ENCODE data around the gene PLEKHJ1. TPM values are rescaled to one million over a fixed set of nuclear protein-coding genes. Genes with fewer than 3 reads are reported as not detected.

The PLEKHJ1 gene
- total and polyA plus RNA-seq, 8 donors = 34.3 to 101 (median 43.7) TPM

DNA sequence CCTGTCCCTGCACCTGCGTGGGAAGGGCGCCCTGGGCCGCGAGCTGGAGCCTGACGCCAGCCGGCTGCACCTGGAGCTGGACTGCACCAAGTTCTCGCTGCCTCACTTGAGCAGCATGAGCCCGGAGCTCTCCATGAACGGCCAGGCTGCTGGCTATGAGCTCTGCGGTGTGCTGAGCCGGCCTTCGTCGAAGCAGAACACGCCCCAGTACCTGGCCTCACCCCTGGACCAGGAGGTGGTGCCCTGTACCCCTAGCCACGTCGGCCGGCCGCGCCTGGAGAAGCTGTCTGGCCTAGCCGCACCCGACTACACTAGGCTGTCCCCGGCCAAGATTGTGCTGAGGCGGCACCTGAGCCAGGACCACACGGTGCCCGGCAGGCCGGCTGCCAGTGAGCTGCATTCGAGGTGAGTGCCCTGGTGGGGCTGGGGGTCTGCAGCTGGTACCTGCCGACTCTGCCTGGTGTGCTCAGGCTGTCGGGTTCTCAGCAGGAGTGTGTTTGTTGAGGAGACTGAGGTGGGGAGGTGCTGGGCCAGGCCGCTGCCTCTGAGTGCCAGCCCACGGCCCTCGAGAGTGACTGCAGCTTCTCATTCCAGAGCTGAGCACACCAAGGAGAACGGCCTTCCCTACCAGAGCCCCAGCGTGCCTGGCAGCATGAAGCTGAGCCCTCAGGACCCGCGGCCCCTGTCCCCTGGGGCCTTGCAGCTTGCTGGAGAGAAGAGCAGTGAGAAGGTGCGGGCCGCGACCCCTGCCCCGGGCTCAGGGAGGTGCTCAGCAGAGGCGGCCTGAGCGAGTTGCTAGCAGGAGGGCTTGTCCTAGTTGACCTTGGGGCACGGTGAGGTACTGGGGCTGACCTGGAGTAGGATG is 19.5 kb downstream of the PLEKHJ1 start:
- DNase-seq = no peak
- intact Hi-C loops (cut with DNase I) = no loop called here
- Histone ChIP-seq H3K36me3 (peaks cover 11 to 97% (median 20%) of the 10 kb centered on the region in 3 donors), H3K27me3 (no peaks in the 10 kb centered on the region), H3K27ac (no peak overlapping the region), H3K4me1 (no peaks in the 10 kb centered on the region), H3K4me3 (no peak overlapping the region), H3K9me3 (no peaks in the 10 kb centered on the region)
- no peak for ATAC-seq
- no peak for FAIRE-seq
- no peak for TF ChIP-seq CTCF (IDR thresholded peaks at IDR 0.05)
- WGBS, 2 donors = 95% methylated on average over 41 to 43 of the region's 43 CpGs

DNA sequence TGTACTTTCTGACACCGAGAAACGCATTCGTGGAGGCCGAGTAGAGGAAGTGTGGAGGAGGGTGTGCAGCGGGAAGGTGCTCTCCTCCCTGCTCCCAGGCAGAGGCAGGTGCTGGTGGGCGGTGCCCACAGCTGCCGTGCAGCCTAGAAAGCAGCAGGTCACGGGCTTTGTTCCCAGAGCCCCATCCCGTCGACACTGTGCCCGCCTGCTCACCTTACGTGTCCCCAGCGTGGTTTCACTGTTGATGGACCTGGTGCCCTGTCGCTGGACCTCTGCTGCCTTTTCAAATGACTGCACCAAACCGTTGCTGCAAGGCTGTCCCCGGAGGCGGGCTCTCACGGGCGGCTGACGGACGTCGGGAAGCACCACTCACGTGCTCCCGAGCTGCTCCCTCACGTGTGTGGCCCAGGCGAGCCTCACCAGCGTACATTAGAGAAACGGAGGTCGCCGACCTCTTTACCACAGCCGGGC is 20.8 kb downstream of the PLEKHJ1 start:
- Histone ChIP-seq H3K27ac (no peak overlapping the region), H3K9me3 (no peaks in the 10 kb centered on the region), H3K4me3 (no peak overlapping the region), H3K27me3 (no peaks in the 10 kb centered on the region), H3K36me3 (peaks cover 11 to 97% (median 33%) of the 10 kb centered on the region in 3 donors), H3K4me1 (no peaks in the 10 kb centered on the region)
- intact Hi-C loops (cut with DNase I) = no loop called here
- no peak for TF ChIP-seq CTCF (IDR thresholded peaks at IDR 0.05)
- DNase-seq (no peak), FAIRE-seq (no peak), ATAC-seq (no peak)
- 89 to 90% methylated on average over 31 of the region's 31 CpGs for WGBS, 2 donors

DNA sequence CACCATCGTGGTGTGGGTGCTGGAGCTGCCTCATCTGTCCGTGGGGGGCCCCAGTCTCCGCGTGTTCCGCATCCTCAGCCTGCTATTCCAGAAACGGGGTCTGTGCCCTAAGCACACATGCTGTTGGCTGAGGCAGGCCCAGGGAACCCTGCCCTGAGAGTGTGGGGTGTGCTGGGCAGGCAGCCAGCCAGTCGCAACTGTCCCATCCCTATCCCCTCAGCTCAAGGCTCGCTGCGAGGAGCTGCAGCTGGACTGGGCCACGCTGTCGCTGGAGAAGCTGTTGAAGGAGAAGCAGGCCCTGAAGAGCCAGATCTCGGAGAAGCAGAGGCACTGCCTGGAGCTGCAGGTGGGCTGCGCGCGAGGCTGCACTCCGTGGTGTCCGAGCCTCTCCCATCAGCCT is 21.9 kb downstream of the PLEKHJ1 start:
- Histone ChIP-seq H3K4me1 (no peaks in the 10 kb centered on the region), H3K27me3 (no peaks in the 10 kb centered on the region), H3K36me3 (peaks cover 11 to 90% (median 33%) of the 10 kb centered on the region in 3 donors), H3K4me3 (no peak overlapping the region), H3K9me3 (no peaks in the 10 kb centered on the region), H3K27ac (no peak overlapping the region)
- FAIRE-seq = no peak
- 94 to 97% methylated on average over 17 of the region's 17 CpGs for WGBS, 2 donors
- ATAC-seq = no peak
- intact Hi-C loops (cut with DNase I) = no loop called here
- TF ChIP-seq CTCF (IDR thresholded peaks at IDR 0.05) = no peak
- no peak for DNase-seq

DNA sequence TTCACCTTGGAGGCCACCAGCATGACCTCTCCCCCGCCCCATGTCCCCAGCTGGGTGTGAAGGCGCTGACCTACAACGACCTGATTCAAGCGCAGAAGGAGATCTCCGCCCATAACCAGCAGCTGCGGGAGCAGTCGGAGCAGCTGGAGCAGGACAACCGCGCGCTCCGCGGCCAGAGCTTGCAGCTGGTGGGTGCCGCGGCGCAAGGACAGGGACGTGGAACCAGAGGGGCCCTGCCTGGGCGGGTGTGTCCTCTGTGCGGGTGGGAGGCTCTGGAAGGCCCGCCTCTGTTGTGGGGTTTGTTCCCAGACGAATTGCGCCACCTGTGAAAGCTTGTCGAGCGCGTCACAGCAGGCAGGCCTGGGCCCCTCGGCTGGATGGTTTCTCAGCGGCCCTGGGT is 22.3 kb downstream of the PLEKHJ1 start:
- ATAC-seq (no peak), DNase-seq (no peak), FAIRE-seq (no peak)
- H3K9me3 ChIP-seq = no peaks in the 10 kb centered on the region
- intact Hi-C loops (cut with DNase I) = no loop called here
- no peaks in the 10 kb centered on the region for H3K4me1 ChIP-seq
- H3K27ac ChIP-seq = no peak overlapping the region
- TF ChIP-seq CTCF (IDR thresholded peaks at IDR 0.05) = no peak
- peaks cover 11 to 85% (median 33%) of the 10 kb centered on the region in 3 donors for H3K36me3 ChIP-seq
- no peak overlapping the region for H3K4me3 ChIP-seq
- no peaks in the 10 kb centered on the region for H3K27me3 ChIP-seq
- 85 to 93% methylated on average over 26 of the region's 26 CpGs for WGBS, 2 donors

Data from pancreas (tissue), 10 donors.